Prostate gland (tissue), 2 donors: ENCODE data around the gene AKAP9. TPM values are rescaled to one million over a fixed set of nuclear protein-coding genes. Genes with fewer than 3 reads are reported as not detected.
"Not testable (repeated sequence)": the region's sequence is repeated elsewhere in the genome, so short reads cannot be mapped to it uniquely, and the experiment has no call there.

ENCODE experiments used
- DNase-seq: peaks from one replicate; pipeline ENCODE4 v3.0.0-alpha.2; 2019; ENCODE audit warnings: low spot score
- H3K27ac ChIP-seq, 2 donors: fragments of 200-600 bp; sonication (generic); 2 replicates each; pipeline ENCODE4 v1.5.1; 2017 to 2019
- H3K27me3 ChIP-seq: fragments of 200-600 bp; sonication (generic); replicated peaks from 2 replicates; pipeline ENCODE4 v1.5.1; 2019; ENCODE audit not compliant: insufficient read depth
- H3K36me3 ChIP-seq, 2 donors: fragments of 200-600 bp; sonication (generic); 1 replicate in 1 of 2; 2 replicates in 1 of 2; pipeline versions ENCODE4 v1.5.1 to v1.8.1; 2017 to 2019
- H3K4me1 ChIP-seq: fragments of 200-600 bp; sonication (generic); replicated peaks from 2 replicates; pipeline ENCODE4 v1.5.1; 2019
- H3K4me3 ChIP-seq, 2 donors: fragments of 200-600 bp; sonication (generic); 2 replicates each; pipeline ENCODE4 v1.5.1; 2017 to 2019
- H3K9me3 ChIP-seq: fragments of 200-600 bp; sonication (generic); 2 replicates; pipeline ENCODE4 v1.5.1; 2017
- CTCF ChIP-seq, 4 experiments: fragments of 200-600 bp in 2 of 4; fragments of 450-650 bp in 2 of 4; sonication (generic) in 2 of 4; IDR thresholded peaks; 1 replicate in 3 of 4; 2 replicates in 1 of 4; pipeline ENCODE4 v1.5.1; 2016 to 2019; ENCODE audit warnings: antibody characterized with exemption in 4 of 4, mild to moderate bottlenecking in 2 of 4, moderate library complexity in 2 of 4
- POLR2A ChIP-seq: fragments of 450-650 bp; IDR thresholded peaks from one replicate; pipeline ENCODE4 v1.6.1; 2016; ENCODE audit warnings: antibody characterized with exemption, mild to moderate bottlenecking
- POLR2AphosphoS5 ChIP-seq: sonication (generic); formaldehyde crosslinking; IDR thresholded peaks from one replicate; pipeline ENCODE4 v1.6.1; 2017; ENCODE audit warnings: antibody characterized with exemption
- WGBS: methylation state at CpG from one replicate; pipeline ENCODE4 v1.1.5; 2018; 5-methylcytosine and 5-hydroxymethylcytosine counted together
- intact Hi-C: fragments of 100-400 bp; cut with DNase I; formaldehyde crosslinking; loops from one replicate; pipeline ENCODE4 v1.14.2; 2022
- total RNA-seq, 2 donors: library from RNA; depleted of rRNA; stranded (reverse); fragments of >200 nt; gene quantifications; one replicate each; pipeline ENCODE4 v1.1.0, GENCODE V29; 2016

AKAP9 gene
- total RNA-seq, 2 donors from 2014 or later, result 61.8 to 80.1 TPM

- intact Hi-C loops, result loop anchor here (2.0 to 5.0 kb wide), 3 partner anchors 92 to 312 kb away; partner anchors contain the start of genes AKAP9 and GATAD1
- H3K36me3 ChIP-seq, result no peaks in the 10 kb centered on the region
- peak within 1 kb of the TSS; percentile 83 to 98 for H3K4me3 ChIP-seq
- peaks cover 6% of the 10 kb centered on the region for H3K4me1 ChIP-seq
- TF ChIP-seq POLR2AphosphoS5 (peak; percentile 93), POLR2A (peak; percentile 91), CTCF (IDR thresholded peaks at IDR 0.05) (peak in 2 of 4 experiments; percentile 5 to 25)
- peak; percentile 96 for DNase-seq
- H3K9me3 ChIP-seq, result no peaks in the 10 kb centered on the region
- peak within 1 kb of the TSS; percentile 97 to 99 for H3K27ac ChIP-seq
- no peaks in the 10 kb centered on the region for H3K27me3 ChIP-seq
- WGBS, result under 1% methylated on average over 67 of the region's 73 CpGs
Measured at GRCh38 chr7:92134271-92135051, 193.8 kb downstream of the AKAP9 start, which contains the start of gene CYP51A1. Gene CYP51A1, minus strand, starts transcription at chr7:92134477. Its CDS starts 113 bp downstream, at chr7:92134364.

DNA sequence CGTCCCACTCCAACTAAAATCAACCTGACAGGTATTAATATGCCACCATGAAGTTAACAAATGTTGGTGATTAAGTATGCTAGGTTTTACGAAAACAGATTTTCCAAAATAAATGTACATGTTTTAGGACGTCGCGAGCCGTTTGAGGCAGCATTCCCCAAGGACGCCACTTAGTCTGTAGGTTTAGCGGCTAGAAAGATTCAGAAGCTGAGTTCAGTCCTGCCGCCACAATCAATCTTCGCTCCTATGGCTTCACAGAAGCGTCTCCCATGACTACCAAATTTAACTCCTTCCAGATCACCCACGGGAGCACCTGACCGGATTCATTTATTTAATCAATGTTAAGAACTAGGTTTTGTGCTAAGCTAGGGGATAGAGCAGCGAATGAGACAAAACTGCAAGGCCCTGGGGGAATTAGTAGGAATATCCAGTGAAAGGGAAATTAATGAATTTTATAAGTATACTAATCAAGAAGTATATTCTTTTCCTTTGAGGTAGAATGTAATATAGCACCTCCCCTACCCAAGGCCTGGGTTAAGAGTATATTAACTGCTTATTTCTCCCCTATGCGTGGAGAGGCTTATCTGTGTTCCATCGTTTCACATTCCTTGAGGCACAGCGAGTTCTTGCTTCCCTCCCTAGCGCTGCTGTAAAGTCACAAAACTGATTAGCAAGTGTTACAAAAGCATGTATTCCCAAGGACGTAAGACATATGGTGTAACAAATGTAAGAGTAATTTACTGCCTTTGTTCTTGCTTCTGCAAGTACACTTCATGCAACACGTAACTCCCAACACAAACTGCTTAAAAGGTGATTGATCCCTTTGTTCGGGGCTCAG lies 194.6 kb downstream of the AKAP9 start:
- intact Hi-C loops, result loop anchor here (2.0 kb wide), 2 partner anchors 194 to 312 kb away; partner anchors contain the start of genes AKAP9 and GATAD1

GRCh38 chr7:92137557-92137956 lies 196.9 kb downstream of the AKAP9 start:
- Histone ChIP-seq H3K27ac (no peak overlapping the region), H3K4me3 (no peak overlapping the region), H3K36me3 (no peaks in the 10 kb centered on the region), H3K4me1 (peaks cover 3% of the 10 kb centered on the region), H3K27me3 (no peaks in the 10 kb centered on the region), H3K9me3 (no peaks in the 10 kb centered on the region)
- WGBS, result 16% methylated on average over 2 of the region's 2 CpGs
- intact Hi-C loops, result no loop called here
- no peak for TF ChIP-seq POLR2AphosphoS5
- TF ChIP-seq POLR2A, result no peak
- no peak for TF ChIP-seq CTCF (IDR thresholded peaks at IDR 0.05)
- DNase-seq, result no peak

More for the DNA sequence above, 194.6 kb downstream of the AKAP9 start:
- 8% methylated on average over 21 of the region's 21 CpGs for WGBS
- no peak for TF ChIP-seq POLR2A
- peak; percentile 52 for TF ChIP-seq POLR2AphosphoS5
- TF ChIP-seq CTCF (IDR thresholded peaks at IDR 0.05), result no peak
- Histone ChIP-seq H3K4me1 (peaks cover 6% of the 10 kb centered on the region), H3K36me3 (no peaks in the 10 kb centered on the region), H3K27me3 (no peaks in the 10 kb centered on the region), H3K4me3 (peak overlapping the region; percentile 83 to 98), H3K27ac (peak overlapping the region; percentile 97 to 99), H3K9me3 (no peaks in the 10 kb centered on the region)
- peak; percentile 33 for DNase-seq

DNA sequence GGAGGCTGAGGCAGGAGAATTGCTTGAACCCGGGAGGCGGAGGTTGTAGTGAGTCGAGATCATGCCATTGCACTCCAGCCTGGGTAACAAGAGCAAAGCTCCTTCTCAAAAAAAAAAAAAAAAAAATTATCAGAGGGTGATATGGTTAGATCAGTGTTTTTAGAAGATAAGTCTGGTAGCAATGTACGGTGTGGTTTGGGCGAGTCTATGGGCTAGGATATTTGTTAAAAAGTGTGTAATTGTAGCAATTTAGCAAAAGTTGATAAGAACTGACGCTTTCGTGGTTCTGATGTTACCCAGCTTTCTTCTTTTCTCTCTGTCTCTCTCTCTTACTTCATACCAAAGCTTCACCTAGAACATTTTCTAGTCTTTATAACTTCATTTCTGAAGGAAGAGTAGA lies 200.5 kb downstream of the AKAP9 start:
- Histone ChIP-seq H3K27ac (no peak overlapping the region), H3K4me3 (no peak overlapping the region), H3K27me3 (no peaks in the 10 kb centered on the region), H3K9me3 (no peaks in the 10 kb centered on the region), H3K36me3 (no peaks in the 10 kb centered on the region), H3K4me1 (no peaks in the 10 kb centered on the region)
- 97% methylated on average over 7 of the region's 7 CpGs for WGBS
- intact Hi-C loops, result no loop called here
- no peak for DNase-seq
- TF ChIP-seq POLR2A, result no peak
- TF ChIP-seq POLR2AphosphoS5, result no peak
- TF ChIP-seq CTCF (IDR thresholded peaks at IDR 0.05), result no peak

DNA sequence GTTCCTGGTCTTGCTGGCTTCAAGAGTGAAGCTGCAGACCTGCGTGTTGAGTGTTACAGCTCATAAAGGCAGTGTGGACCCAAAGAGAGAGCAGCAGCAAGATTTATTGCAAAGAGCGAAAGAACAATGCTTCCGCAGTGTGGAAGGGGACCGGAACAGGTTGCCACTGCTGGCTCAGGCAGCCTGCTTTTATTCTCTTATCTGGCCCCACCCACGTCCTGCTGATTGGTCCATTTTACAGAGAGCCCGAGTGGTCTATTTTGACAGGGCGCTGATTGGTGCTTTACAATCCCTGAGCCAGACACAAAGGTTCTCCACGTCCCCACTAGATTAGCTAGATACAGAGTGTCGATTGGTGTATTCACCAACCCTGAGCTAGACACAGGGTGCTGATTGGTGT lies 202.1 kb downstream of the AKAP9 start:
- H3K9me3 ChIP-seq, H3K4me1 ChIP-seq, H3K27me3 ChIP-seq, DNase-seq, H3K36me3 ChIP-seq, H3K4me3 ChIP-seq, H3K27ac ChIP-seq, intact Hi-C loops: not testable (repeated sequence)
- 92% methylated on average over 9 of the region's 9 CpGs for WGBS

- DNase-seq, H3K36me3 ChIP-seq, H3K9me3 ChIP-seq, H3K27me3 ChIP-seq, H3K27ac ChIP-seq, intact Hi-C loops, H3K4me1 ChIP-seq, H3K4me3 ChIP-seq: not testable (repeated sequence)
- WGBS, result 95% methylated on average over 48 of the region's 50 CpGs
Measured at GRCh38 chr7:92143192-92143880, 202.7 kb downstream of the AKAP9 start.
